Measurements from ENCODE around the gene PCSK1N. TPM values are rescaled to one million over a fixed set of nuclear protein-coding genes. Genes with fewer than 3 reads are reported as not detected.

The PCSK1N gene
- total RNA-seq, 1 experiment from 2014 or later: 35.2 TPM

DNA sequence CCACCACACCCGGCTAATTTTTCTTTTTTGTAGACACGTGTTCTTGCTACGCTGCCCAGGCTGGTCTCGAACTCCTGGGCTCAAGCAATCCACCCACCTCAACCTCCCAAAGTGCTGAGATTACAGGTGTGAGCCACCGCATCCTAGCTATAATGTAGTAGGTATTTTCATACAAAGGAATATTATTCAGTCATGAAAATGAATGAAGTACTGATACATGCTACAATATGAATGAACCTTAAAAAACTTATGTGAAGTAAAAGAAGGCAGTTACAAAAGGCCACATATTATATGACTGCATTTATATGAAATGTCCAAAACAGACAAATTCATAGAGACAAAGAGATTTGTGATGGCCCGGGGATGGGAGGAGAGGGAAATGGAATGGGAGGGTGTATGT, 53.7 kb downstream of the PCSK1N start:
- in situ Hi-C loops (cut with HindIII; ENCODE audit: low pct_unique_long_range_greater_than_20kb, low sequenced_read_pairs): no loop called here
- no peak for DNase-seq (ENCODE audit: low read depth, low spot score)

Other genes starting within 250 kb of the PCSK1N start
- gene WDR13, start 238.1 kb downstream of the PCSK1N start, total RNA-seq (2014; rRNA removed; shearing (Covaris generic)): 46.8 and 50.4 TPM in 2 replicates
- 0.42 TPM in 1 of 2 replicates, not detected in the other for gene WAS, start 151.8 kb downstream of the PCSK1N start, total RNA-seq (2014; rRNA removed; shearing (Covaris generic))
- 6.5 and 6.9 TPM in 2 replicates for gene SUV39H1, start 138.9 kb downstream of the PCSK1N start, total RNA-seq (2014; rRNA removed; shearing (Covaris generic))
- gene GLOD5, start 73.9 kb downstream of the PCSK1N start, total RNA-seq (2014; rRNA removed; shearing (Covaris generic)): not detected in 2 replicates
- not detected in 2 replicates for gene GATA1, start 49.0 kb downstream of the PCSK1N start, total RNA-seq (2014; rRNA removed; shearing (Covaris generic))
- gene HDAC6, start 33.5 kb downstream of the PCSK1N start, total RNA-seq (2014; rRNA removed; shearing (Covaris generic)): 21.7 and 24.6 TPM in 2 replicates
- gene ERAS, start 9.1 kb downstream of the PCSK1N start, total RNA-seq (2014; rRNA removed; shearing (Covaris generic)): 0.40 TPM in 1 of 2 replicates, not detected in the other
- gene TIMM17B, start 62.2 kb upstream of the PCSK1N start, total RNA-seq (2014; rRNA removed; shearing (Covaris generic)): 34.9 and 39.7 TPM in 2 replicates
- 50.3 and 72.2 TPM in 2 replicates for gene PQBP1, start 62.3 kb upstream of the PCSK1N start, total RNA-seq (2014; rRNA removed; shearing (Covaris generic))
- 27.9 and 31.0 TPM in 2 replicates for gene SLC35A2, start 76.0 kb upstream of the PCSK1N start, total RNA-seq (2014; rRNA removed; shearing (Covaris generic))
- gene PIM2, start 83.4 kb upstream of the PCSK1N start, total RNA-seq (2014; rRNA removed; shearing (Covaris generic)): 8.6 and 9.8 TPM in 2 replicates
- 22.7 and 26.2 TPM in 2 replicates for gene OTUD5, start 122.0 kb upstream of the PCSK1N start, total RNA-seq (2014; rRNA removed; shearing (Covaris generic))
- gene KCND1, start 136.2 kb upstream of the PCSK1N start, total RNA-seq (2014; rRNA removed; shearing (Covaris generic)): 0.13 and 0.24 TPM in 2 replicates
- gene GRIPAP1, start 166.7 kb upstream of the PCSK1N start, total RNA-seq (2014; rRNA removed; shearing (Covaris generic)): 16.6 and 17.0 TPM in 2 replicates
- 17.0 and 20.0 TPM in 2 replicates for gene TFE3, start 207.7 kb upstream of the PCSK1N start, total RNA-seq (2014; rRNA removed; shearing (Covaris generic))
- gene CCDC120, start 223.4 kb upstream of the PCSK1N start, total RNA-seq (2014; rRNA removed; shearing (Covaris generic)): 0.77 and 1.0 TPM in 2 replicates
- gene PRAF2, start 238.4 kb upstream of the PCSK1N start, total RNA-seq (2014; rRNA removed; shearing (Covaris generic)): 2.3 and 4.8 TPM in 2 replicates
- gene WDR45, start 244.3 kb upstream of the PCSK1N start, total RNA-seq (2014; rRNA removed; shearing (Covaris generic)): 71.6 and 87.0 TPM in 2 replicates